Sigmoid colon (tissue), 7 donors: ENCODE results near the gene ETDC. TPM values are rescaled to one million over a fixed set of nuclear protein-coding genes. Genes with fewer than 3 reads are reported as not detected.
"Not testable (repeated sequence)": the region's sequence is repeated elsewhere in the genome, so short reads cannot be mapped to it uniquely, and the experiment has no call there.

ENCODE experiments used
- DNase-seq: peaks from one replicate; pipeline ENCODE4 v3.0.0-alpha.2; 2019
- H3K27ac ChIP-seq, 4 donors: fragments of 200-600 bp; sonication (generic); one replicate each; pipeline ENCODE4 v1.5.1; 2016 to 2019; ENCODE audit warnings: mild to moderate bottlenecking in 1 of 4
- H3K27me3 ChIP-seq, 3 donors: fragments of 200-600 bp; sonication (generic); one replicate each; pipeline ENCODE4 v1.5.1; 2019; ENCODE audit warnings: mild to moderate bottlenecking in 1 of 3
- H3K36me3 ChIP-seq, 4 donors: fragments of 200-600 bp; sonication (generic); one replicate each; pipeline ENCODE4 v1.5.1; 2016 to 2019
- H3K4me1 ChIP-seq, 4 donors: fragments of 200-600 bp; sonication (generic); one replicate each; pipeline ENCODE4 v1.5.1; 2017 to 2019
- H3K4me3 ChIP-seq, 4 donors: fragments of 200-600 bp; sonication (generic); one replicate each; pipeline ENCODE4 v1.5.1; 2017 to 2019; ENCODE audit warnings: mild to moderate bottlenecking in 2 of 4, moderate library complexity in 1 of 4
- H3K9me3 ChIP-seq, 4 donors: fragments of 200-600 bp in 3 of 4; sonication (generic) in 3 of 4; one replicate each; pipeline versions ENCODE4 v1.5.1 to v1.6.1; 2013 to 2019
- CTCF ChIP-seq, 4 experiments: fragments of 450-650 bp in 3 of 4; fragments of 200-600 bp in 1 of 4; IDR thresholded peaks; one replicate each; pipeline ENCODE4 v1.5.1; 2016 to 2019; ENCODE audit warnings: antibody characterized with exemption in 4 of 4, mild to moderate bottlenecking in 3 of 4, moderate library complexity in 2 of 4
- EP300 ChIP-seq, 4 donors: sonication (generic); formaldehyde crosslinking; IDR thresholded peaks; one replicate each; pipeline ENCODE4 v1.6.1; 2017; ENCODE audit warnings: antibody characterized with exemption in 4 of 4
- POLR2A ChIP-seq, 2 donors: fragments of 450-650 bp; IDR thresholded peaks; one replicate each; pipeline ENCODE4 v1.6.1; 2016; ENCODE audit warnings: antibody characterized with exemption in 2 of 2, mild to moderate bottlenecking in 2 of 2, moderate library complexity in 2 of 2
- POLR2AphosphoS5 ChIP-seq, 4 donors: sonication (generic); formaldehyde crosslinking; IDR thresholded peaks; one replicate each; pipeline ENCODE4 v1.6.1; 2017; ENCODE audit warnings: antibody characterized with exemption in 4 of 4
- WGBS, 2 donors: extraction: QIAGEN DNeasy Blood & Tissue Kit; methylation state at CpG; one replicate each; pipeline ENCODE4 v1.1.7; 2013; 5-methylcytosine and 5-hydroxymethylcytosine counted together
- intact Hi-C: fragments of 100-400 bp; cut with DNase I; formaldehyde crosslinking; loops from one replicate; pipeline ENCODE4 v1.15.1; 2023
- polyA plus RNA-seq, 3 donors: library from polyadenylated mRNA; stranded (reverse); fragments of 200-250 nt; gene quantifications; one replicate each; pipeline ENCODE4 v1.2.3, GENCODE V29; 2013
- total RNA-seq, 4 donors: library from RNA; depleted of rRNA; stranded (reverse); fragments of >200 nt; gene quantifications; one replicate each; pipeline ENCODE4 v1.1.0, GENCODE V29; 2016
- donor health status: healthy with polysubstance abuse.
- donor health status: Bipolar disorder and iron deficiency.
- donor health status: healthy.

The ETDC gene
- total RNA-seq, result not detected
- polyA plus RNA-seq, result not detected

DNA sequence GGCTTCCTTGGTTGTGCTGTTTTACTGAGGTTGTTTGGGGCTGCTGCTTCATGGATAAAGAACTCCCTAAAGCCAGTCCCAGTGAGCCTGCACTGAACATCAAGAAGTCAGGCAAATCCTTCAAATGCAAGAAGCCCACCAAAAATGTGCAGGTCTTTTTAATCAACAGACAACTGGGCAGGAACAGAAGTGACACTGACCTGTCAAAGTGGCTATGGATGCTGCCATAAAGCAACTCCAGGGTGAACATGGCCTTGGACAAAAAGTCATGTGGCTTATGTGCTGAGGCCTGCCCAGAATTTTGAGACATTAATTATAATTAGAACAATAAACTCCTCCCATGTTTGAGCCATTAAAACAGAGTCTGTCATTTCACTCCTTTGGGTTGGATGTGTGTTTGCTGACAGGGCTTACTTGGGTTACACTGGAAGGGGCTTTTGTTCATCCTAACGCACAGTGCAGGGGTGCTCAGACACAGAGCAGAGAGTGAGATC is at the start of gene ETDC:
ETDC (plus strand) TSS at position 51 of the 494 bp plus-strand sequence; CDS start at position 51, 0 bp downstream.
- no peak within 1 kb of the TSS for H3K4me3 ChIP-seq
- no peaks in the 10 kb centered on the region for H3K4me1 ChIP-seq
- DNase-seq, result no peak
- no peaks in the 10 kb centered on the region for H3K27me3 ChIP-seq
- intact Hi-C loops, result no loop called here
- H3K27ac ChIP-seq, result no peak within 1 kb of the TSS
- no peaks in the 10 kb centered on the region for H3K36me3 ChIP-seq
- 81 to 95% methylated on average over 1 of the region's 1 CpG for WGBS, 2 donors
- no peak for TF ChIP-seq CTCF (IDR thresholded peaks at IDR 0.05)
- TF ChIP-seq EP300 (IDR thresholded peaks at IDR 0.05), result no peak
- no peak for TF ChIP-seq POLR2AphosphoS5 (IDR thresholded peaks at IDR 0.05)
- TF ChIP-seq POLR2A (IDR thresholded peaks at IDR 0.05), result no peak
- H3K9me3 ChIP-seq, result no peaks in the 10 kb centered on the region

DNA sequence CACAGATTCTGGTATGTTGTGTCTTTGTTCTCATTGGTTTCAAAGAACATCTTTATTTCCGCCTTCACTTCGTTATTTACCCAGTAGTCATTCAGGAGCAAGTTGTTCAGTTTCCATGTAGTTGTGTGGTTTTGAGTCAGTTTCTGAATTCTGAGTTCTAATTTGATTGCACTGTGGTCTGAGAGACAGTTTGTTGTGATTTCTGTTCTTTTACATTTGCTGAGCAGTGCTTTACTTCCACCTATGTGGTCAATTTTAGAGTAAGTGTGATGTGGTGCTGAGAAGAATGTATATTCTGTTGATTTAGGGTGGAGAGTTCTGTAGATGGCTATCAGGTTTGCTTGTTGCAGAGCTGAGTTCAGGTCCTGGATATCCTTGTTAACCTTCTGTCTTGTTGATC is 48.3 kb upstream of the ETDC start:
- H3K27ac ChIP-seq, H3K36me3 ChIP-seq, H3K9me3 ChIP-seq, H3K4me3 ChIP-seq, H3K27me3 ChIP-seq, intact Hi-C loops, H3K4me1 ChIP-seq, DNase-seq: not testable (repeated sequence)
- 88 to 91% methylated on average over 2 of the region's 2 CpGs for WGBS, 2 donors

DNA sequence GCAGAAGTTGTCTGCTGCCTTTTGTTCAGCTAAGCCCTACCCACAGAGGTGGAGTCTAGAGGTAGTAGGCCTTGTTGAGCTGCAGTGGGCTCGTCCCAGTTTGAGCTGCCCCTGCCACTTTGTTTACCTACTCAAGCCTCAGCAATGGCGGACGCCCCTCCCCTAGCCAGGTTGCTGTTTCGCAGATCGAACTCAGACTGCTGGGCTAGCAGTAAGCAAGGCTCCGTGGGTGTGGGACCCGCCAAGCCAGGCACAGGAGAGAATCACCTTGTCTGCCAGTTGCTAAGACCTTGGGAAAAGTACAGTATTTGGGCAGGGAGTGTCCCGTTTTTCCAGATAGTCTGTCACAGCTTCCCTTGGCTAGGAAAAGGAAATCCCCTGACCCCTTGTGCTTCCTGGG is 45.9 kb upstream of the ETDC start:
- H3K27me3 ChIP-seq, H3K27ac ChIP-seq, H3K9me3 ChIP-seq, H3K36me3 ChIP-seq, DNase-seq, H3K4me3 ChIP-seq, H3K4me1 ChIP-seq, intact Hi-C loops: not testable (repeated sequence)
- 89% methylated on average over 8 of the region's 8 CpGs for WGBS, 2 donors

DNA sequence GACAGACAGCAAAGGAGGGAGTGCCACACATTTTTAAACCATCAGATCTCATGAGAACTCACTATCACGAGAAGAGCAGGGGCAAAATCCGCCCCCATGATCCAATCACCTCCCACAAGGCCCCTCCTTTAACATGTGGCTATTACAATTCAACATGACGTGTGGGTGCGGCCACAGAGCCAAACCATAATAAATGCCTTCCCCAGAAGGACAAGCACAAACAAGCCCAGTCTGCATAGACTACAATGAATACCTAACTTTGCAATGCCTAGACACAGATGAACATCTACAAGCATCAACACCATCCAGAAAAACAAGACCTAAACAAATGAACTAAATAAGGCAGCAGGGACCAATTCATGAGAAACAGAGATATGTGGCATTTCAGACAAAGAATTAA is 45.1 kb upstream of the ETDC start:
- Histone ChIP-seq H3K27ac (no peak overlapping the region), H3K27me3 (no peaks in the 10 kb centered on the region), H3K36me3 (no peaks in the 10 kb centered on the region), H3K4me3 (no peak overlapping the region), H3K4me1 (no peaks in the 10 kb centered on the region), H3K9me3 (peaks cover 0 to 4% (median 0%) of the 10 kb centered on the region in 4 donors)
- TF ChIP-seq POLR2A (IDR thresholded peaks at IDR 0.05) (no peak), EP300 (IDR thresholded peaks at IDR 0.05) (no peak), POLR2AphosphoS5 (IDR thresholded peaks at IDR 0.05) (no peak), CTCF (IDR thresholded peaks at IDR 0.05) (no peak)
- DNase-seq, result no peak
- 86 to 90% methylated on average over 4 of the region's 4 CpGs for WGBS, 2 donors
- intact Hi-C loops, result no loop called here

DNA sequence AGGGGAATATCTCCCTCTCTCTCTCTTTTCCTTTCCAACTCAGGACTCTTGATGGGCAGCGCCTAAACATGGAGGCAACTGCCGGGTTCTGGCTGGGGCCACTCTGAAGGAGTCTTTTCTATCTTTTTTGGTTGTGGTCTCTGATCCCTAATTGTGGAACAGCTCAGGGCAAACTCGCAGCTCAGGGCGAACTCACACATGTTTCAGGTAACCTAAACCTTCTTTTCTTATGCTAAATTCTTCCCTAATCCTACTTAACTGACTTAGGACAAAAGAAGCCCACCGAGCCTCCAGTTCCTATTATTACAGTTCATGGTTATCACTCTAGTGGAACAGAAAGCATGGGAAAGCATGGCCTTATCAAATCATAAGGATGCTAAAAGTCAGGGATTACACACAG is 36.1 kb upstream of the ETDC start:
- TF ChIP-seq EP300 (IDR thresholded peaks at IDR 0.05), result no peak
- no peak for TF ChIP-seq CTCF (IDR thresholded peaks at IDR 0.05)
- TF ChIP-seq POLR2A (IDR thresholded peaks at IDR 0.05), result no peak
- TF ChIP-seq POLR2AphosphoS5 (IDR thresholded peaks at IDR 0.05), result no peak
- intact Hi-C loops, result no loop called here
- Histone ChIP-seq H3K36me3 (no peaks in the 10 kb centered on the region), H3K9me3 (peaks cover 0 to 4% (median 0%) of the 10 kb centered on the region in 4 donors), H3K27me3 (no peaks in the 10 kb centered on the region), H3K4me1 (no peaks in the 10 kb centered on the region), H3K4me3 (no peak overlapping the region), H3K27ac (no peak overlapping the region)
- no peak for DNase-seq
- WGBS, 2 donors, result 92 to 93% methylated on average over 5 of the region's 5 CpGs

- Histone ChIP-seq H3K27me3 (no peaks in the 10 kb centered on the region), H3K4me1 (no peaks in the 10 kb centered on the region), H3K27ac (no peak overlapping the region), H3K36me3 (no peaks in the 10 kb centered on the region), H3K4me3 (no peak overlapping the region), H3K9me3 (peaks cover 0 to 5% (median 2%) of the 10 kb centered on the region in 4 donors)
- intact Hi-C loops, result no loop called here
- no peak for TF ChIP-seq CTCF (IDR thresholded peaks at IDR 0.05)
- no peak for TF ChIP-seq POLR2AphosphoS5 (IDR thresholded peaks at IDR 0.05)
- TF ChIP-seq POLR2A (IDR thresholded peaks at IDR 0.05), result no peak
- no peak for TF ChIP-seq EP300 (IDR thresholded peaks at IDR 0.05)
- no peak for DNase-seq
Observed at GRCh38 chrX:135275973-135276372, 33.3 kb upstream of the ETDC start.
